Measurements from ENCODE around the gene SLC35B1. TPM values are rescaled to one million over a fixed set of nuclear protein-coding genes. Genes with fewer than 3 reads are reported as not detected.

Gene SLC35B1
- total RNA-seq, 1 donor from 2014 or later: 84.3 TPM

DNA sequence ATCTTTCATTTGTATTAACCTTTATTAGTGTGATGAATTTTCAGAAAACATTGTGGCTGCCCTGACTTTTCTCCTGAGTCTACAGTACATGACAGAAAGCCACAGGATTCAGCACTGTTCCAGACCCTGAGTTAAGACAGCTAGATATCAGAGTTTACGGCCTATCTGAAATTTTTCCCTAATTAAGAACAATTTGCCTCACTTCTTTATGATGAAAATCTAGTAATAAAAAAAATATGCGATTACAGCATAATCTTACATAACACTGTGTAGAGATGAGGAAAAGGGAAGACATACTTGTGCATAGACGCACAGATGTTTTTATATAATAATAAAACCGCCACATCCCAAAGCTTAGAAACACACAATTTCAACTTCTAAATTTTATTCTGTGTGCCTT, 37.1 kb downstream of the SLC35B1 start:
- Mint-ChIP-seq H3K4me3 (ENCODE audit: unreplicated experiment) (no peak overlapping the region), H3K27ac (ENCODE audit: unreplicated experiment) (no peak overlapping the region), H3K36me3 (ENCODE audit: low read depth, unreplicated experiment) (peaks cover 8% of the 10 kb centered on the region), H3K4me1 (ENCODE audit: unreplicated experiment) (peaks cover 17% of the 10 kb centered on the region), H3K9me3 (ENCODE audit: unreplicated experiment) (no peaks in the 10 kb centered on the region), H3K27me3 (ENCODE audit: unreplicated experiment) (no peaks in the 10 kb centered on the region)
- no peak for TF ChIP-seq CTCF (IDR thresholded peaks at IDR 0.05; ENCODE audit: unreplicated experiment)
- no peak for DNase-seq (ENCODE audit: low spot score)

- no peak overlapping the region for H3K27ac Mint-ChIP-seq (ENCODE audit: unreplicated experiment)
- H3K36me3 Mint-ChIP-seq (ENCODE audit: low read depth, unreplicated experiment): peaks cover 8% of the 10 kb centered on the region
- no peaks in the 10 kb centered on the region for H3K27me3 Mint-ChIP-seq (ENCODE audit: unreplicated experiment)
- peaks cover 13% of the 10 kb centered on the region for H3K4me1 Mint-ChIP-seq (ENCODE audit: unreplicated experiment)
- no peak for DNase-seq (ENCODE audit: low spot score)
- TF ChIP-seq CTCF (IDR thresholded peaks at IDR 0.05; ENCODE audit: unreplicated experiment): no peak
- H3K9me3 Mint-ChIP-seq (ENCODE audit: unreplicated experiment): no peaks in the 10 kb centered on the region
- no peak overlapping the region for H3K4me3 Mint-ChIP-seq (ENCODE audit: unreplicated experiment)
These were observed 37.8 kb downstream of the SLC35B1 start for GRCh38 chr17:49670002-49670401.

- no peak for TF ChIP-seq CTCF (IDR thresholded peaks at IDR 0.05; ENCODE audit: unreplicated experiment)
- no peak overlapping the region for H3K4me3 Mint-ChIP-seq (ENCODE audit: unreplicated experiment)
- H3K4me1 Mint-ChIP-seq (ENCODE audit: unreplicated experiment): peaks cover 19% of the 10 kb centered on the region
- no peak for DNase-seq (ENCODE audit: low spot score)
- peaks cover 9% of the 10 kb centered on the region for H3K36me3 Mint-ChIP-seq (ENCODE audit: low read depth, unreplicated experiment)
- no peaks in the 10 kb centered on the region for H3K27me3 Mint-ChIP-seq (ENCODE audit: unreplicated experiment)
- no peaks in the 10 kb centered on the region for H3K9me3 Mint-ChIP-seq (ENCODE audit: unreplicated experiment)
- no peak overlapping the region for H3K27ac Mint-ChIP-seq (ENCODE audit: unreplicated experiment)
These were observed 39.9 kb downstream of the SLC35B1 start for GRCh38 chr17:49667854-49668253.

- Mint-ChIP-seq H3K36me3 (ENCODE audit: low read depth, unreplicated experiment) (peaks cover 17% of the 10 kb centered on the region), H3K4me1 (ENCODE audit: unreplicated experiment) (peaks cover 22% of the 10 kb centered on the region), H3K27me3 (ENCODE audit: unreplicated experiment) (no peaks in the 10 kb centered on the region), H3K27ac (ENCODE audit: unreplicated experiment) (peak overlapping the region; percentile 98), H3K4me3 (ENCODE audit: unreplicated experiment) (peak overlapping the region; percentile 53), H3K9me3 (ENCODE audit: unreplicated experiment) (no peaks in the 10 kb centered on the region)
- DNase-seq (ENCODE audit: low spot score): no peak
- TF ChIP-seq CTCF (IDR thresholded peaks at IDR 0.05; ENCODE audit: unreplicated experiment): no peak
These were observed 43.0 kb downstream of the SLC35B1 start for GRCh38 chr17:49664706-49665211.

DNA sequence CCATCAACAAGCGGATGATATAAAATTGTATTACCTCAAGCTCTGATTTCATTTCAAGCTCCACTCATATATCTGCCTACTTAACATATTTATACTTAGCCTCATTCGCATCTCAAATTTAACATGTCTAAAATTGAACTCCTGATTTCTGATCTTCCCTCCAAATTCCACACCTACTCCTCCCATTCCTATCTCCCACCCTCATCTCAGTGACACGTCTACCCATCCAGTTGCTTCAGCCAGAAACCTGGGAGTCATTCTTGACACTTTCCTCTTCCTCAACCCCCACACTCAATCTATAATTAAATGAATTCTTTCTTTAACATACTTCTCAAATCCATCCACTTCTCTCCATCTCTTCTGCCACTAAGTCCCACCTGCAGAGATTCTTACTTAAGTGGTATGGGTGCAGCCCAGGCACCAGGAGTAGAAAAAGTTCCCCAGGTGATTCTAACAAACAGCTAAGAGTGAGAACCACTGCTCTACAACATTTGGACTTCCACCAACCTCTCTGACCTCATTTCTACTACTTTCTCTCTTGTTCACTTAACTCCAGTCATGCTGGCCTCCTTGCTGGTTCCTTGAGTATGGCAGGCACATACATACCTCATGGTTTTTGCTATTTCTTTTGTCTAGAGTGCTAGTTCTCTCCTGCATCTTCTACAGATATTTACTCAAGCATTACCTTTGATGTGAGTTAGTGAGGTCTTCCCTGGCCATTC, 47.9 kb downstream of the SLC35B1 start:
- no peak overlapping the region for H3K4me3 Mint-ChIP-seq (ENCODE audit: unreplicated experiment)
- H3K9me3 Mint-ChIP-seq (ENCODE audit: unreplicated experiment): no peaks in the 10 kb centered on the region
- no peak overlapping the region for H3K27ac Mint-ChIP-seq (ENCODE audit: unreplicated experiment)
- peaks cover 17% of the 10 kb centered on the region for H3K36me3 Mint-ChIP-seq (ENCODE audit: low read depth, unreplicated experiment)
- peaks cover 23% of the 10 kb centered on the region for H3K4me1 Mint-ChIP-seq (ENCODE audit: unreplicated experiment)
- no peak for DNase-seq (ENCODE audit: low spot score)
- no peaks in the 10 kb centered on the region for H3K27me3 Mint-ChIP-seq (ENCODE audit: unreplicated experiment)
- no peak for TF ChIP-seq CTCF (IDR thresholded peaks at IDR 0.05; ENCODE audit: unreplicated experiment)

Measured in endothelial cell (in vitro differentiated cells).